Measurements from ENCODE around the gene ZNF322. TPM values are rescaled to one million over a fixed set of nuclear protein-coding genes. Genes with fewer than 3 reads are reported as not detected.

Gene ZNF322
- polyA plus RNA-seq, 4 donors = 4.7 to 25.7 (median 5.7) TPM

DNA sequence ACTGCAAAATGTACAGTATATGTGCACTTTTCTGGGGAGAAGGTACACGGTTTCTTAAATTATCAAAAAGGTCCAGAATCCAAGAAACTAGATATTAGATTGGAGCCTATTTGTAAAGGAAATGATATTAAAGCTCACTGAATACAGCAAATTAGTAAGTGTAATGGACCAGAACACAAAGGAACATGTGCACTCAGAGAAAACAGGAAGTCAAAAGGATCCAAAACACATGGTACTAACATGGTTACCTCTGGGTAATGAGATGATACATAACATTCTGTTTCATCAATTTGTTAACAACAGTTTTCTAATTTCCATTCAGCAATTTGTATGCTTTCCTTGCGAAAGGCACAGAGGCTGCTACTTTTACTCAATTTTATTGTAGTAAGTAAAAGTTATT is 18.7 kb downstream of the ZNF322 start:
- FAIRE-seq = no peak

DNA sequence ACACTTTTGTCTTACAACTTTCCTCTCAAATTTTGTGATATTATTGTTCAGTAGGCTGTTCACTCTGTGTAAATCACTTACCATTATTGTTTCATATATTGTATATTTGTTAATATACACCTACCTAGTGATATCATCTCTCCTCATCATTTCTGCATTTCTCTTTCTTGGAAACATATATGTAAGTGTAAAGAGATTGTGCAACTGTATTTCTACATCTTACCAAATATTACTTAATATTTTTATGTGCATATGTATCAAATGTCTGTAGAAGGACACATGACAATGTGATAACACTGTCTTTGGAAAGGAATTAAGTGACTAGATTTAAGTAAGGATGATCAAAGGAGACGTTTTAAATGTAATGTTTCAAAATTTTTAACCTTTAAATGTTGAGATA is 30.2 kb downstream of the ZNF322 start:
- H3K27me3 ChIP-seq (ENCODE audit: control insufficient read depth in 3 of 3, insufficient read depth in 3 of 3, low read length in 3 of 3) = no peaks in the 10 kb centered on the region
- no peaks in the 10 kb centered on the region for H3K4me1 ChIP-seq (ENCODE audit: control insufficient read depth in 3 of 3, insufficient read depth in 2 of 3, low read depth in 1 of 3, low read length in 2 of 3)
- FAIRE-seq = no peak
- peaks cover 0 to 2% of the 10 kb centered on the region in 2 donors for H3K9me3 ChIP-seq (ENCODE audit: control insufficient read depth in 2 of 2, insufficient read depth in 1 of 2, low read depth in 1 of 2, low read length in 1 of 2)
- H3K4me3 ChIP-seq (ENCODE audit: low read depth in 1 of 3, low read length in 3 of 3) = no peak overlapping the region
- DNase-seq = no peak
- H3K36me3 ChIP-seq (ENCODE audit: control insufficient read depth in 3 of 3, insufficient read depth in 2 of 3, low read depth in 1 of 3, low read length in 3 of 3) = no peaks in the 10 kb centered on the region
- WGBS, 3 donors = 31 to 50% (median 45%) methylated on average over 1 of the region's 1 CpG
- no peak overlapping the region for H3K27ac ChIP-seq (ENCODE audit: low read depth in 1 of 3, low read length in 2 of 3)

More for the DNA sequence above, 18.7 kb downstream of the ZNF322 start:
- no peak for DNase-seq
- no peaks in the 10 kb centered on the region for H3K4me1 ChIP-seq (ENCODE audit: control insufficient read depth in 3 of 3, insufficient read depth in 2 of 3, low read depth in 1 of 3, low read length in 2 of 3)
- 96 to 98% (median 97%) methylated on average over 2 of the region's 2 CpGs for WGBS, 3 donors
- no peak overlapping the region for H3K27ac ChIP-seq (ENCODE audit: low read depth in 1 of 3, low read length in 2 of 3)
- H3K4me3 ChIP-seq (ENCODE audit: low read depth in 1 of 3, low read length in 3 of 3) = no peak overlapping the region
- H3K27me3 ChIP-seq (ENCODE audit: control insufficient read depth in 3 of 3, insufficient read depth in 3 of 3, low read length in 3 of 3) = no peaks in the 10 kb centered on the region
- H3K36me3 ChIP-seq (ENCODE audit: control insufficient read depth in 3 of 3, insufficient read depth in 2 of 3, low read depth in 1 of 3, low read length in 3 of 3) = peaks cover 10 to 30% (median 10%) of the 10 kb centered on the region in 3 donors
- peaks cover 2 to 37% of the 10 kb centered on the region in 2 donors for H3K9me3 ChIP-seq (ENCODE audit: control insufficient read depth in 2 of 2, insufficient read depth in 1 of 2, low read depth in 1 of 2, low read length in 1 of 2)

GRCh38 chr6:26627843-26628242 is 31.7 kb downstream of the ZNF322 start:
- H3K4me1 ChIP-seq (ENCODE audit: control insufficient read depth in 3 of 3, insufficient read depth in 2 of 3, low read depth in 1 of 3, low read length in 2 of 3) = no peaks in the 10 kb centered on the region
- no peaks in the 10 kb centered on the region for H3K27me3 ChIP-seq (ENCODE audit: control insufficient read depth in 3 of 3, insufficient read depth in 3 of 3, low read length in 3 of 3)
- H3K27ac ChIP-seq (ENCODE audit: low read depth in 1 of 3, low read length in 2 of 3) = no peak overlapping the region
- no peak for DNase-seq
- no peak overlapping the region for H3K4me3 ChIP-seq (ENCODE audit: low read depth in 1 of 3, low read length in 3 of 3)
- H3K36me3 ChIP-seq (ENCODE audit: control insufficient read depth in 3 of 3, insufficient read depth in 2 of 3, low read depth in 1 of 3, low read length in 3 of 3) = no peaks in the 10 kb centered on the region
- no peak for FAIRE-seq
- peaks cover 0 to 2% of the 10 kb centered on the region in 2 donors for H3K9me3 ChIP-seq (ENCODE audit: control insufficient read depth in 2 of 2, insufficient read depth in 1 of 2, low read depth in 1 of 2, low read length in 1 of 2)
- 73 to 85% (median 81%) methylated on average over 7 of the region's 7 CpGs for WGBS, 3 donors

DNA sequence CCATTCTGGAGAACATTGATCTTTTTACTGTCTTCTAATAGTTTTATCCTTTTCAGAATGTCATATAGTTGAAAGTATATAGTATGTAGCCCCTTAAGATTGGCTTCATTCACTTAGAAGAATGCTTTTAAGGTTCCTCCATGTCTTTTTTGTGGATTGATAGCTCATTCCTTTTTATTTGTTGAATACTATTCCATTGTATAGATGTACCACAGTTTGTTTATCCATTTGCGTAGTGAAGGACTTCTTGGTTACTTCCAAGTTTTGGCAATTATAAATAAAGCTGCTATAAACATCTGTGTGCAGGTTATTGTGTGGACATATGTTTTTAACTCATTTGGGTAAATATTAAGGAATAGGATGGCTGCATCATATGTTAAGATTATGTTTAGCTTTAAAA is 35.0 kb downstream of the ZNF322 start:
- DNase-seq (no peak), FAIRE-seq (no peak)
- Histone ChIP-seq H3K4me1 (ENCODE audit: control insufficient read depth in 3 of 3, insufficient read depth in 2 of 3, low read depth in 1 of 3, low read length in 2 of 3) (no peaks in the 10 kb centered on the region), H3K36me3 (ENCODE audit: control insufficient read depth in 3 of 3, insufficient read depth in 2 of 3, low read depth in 1 of 3, low read length in 3 of 3) (no peaks in the 10 kb centered on the region), H3K27ac (ENCODE audit: low read depth in 1 of 3, low read length in 2 of 3) (no peak overlapping the region), H3K9me3 (ENCODE audit: control insufficient read depth in 2 of 2, insufficient read depth in 1 of 2, low read depth in 1 of 2, low read length in 1 of 2) (no peaks in the 10 kb centered on the region), H3K4me3 (ENCODE audit: low read depth in 1 of 3, low read length in 3 of 3) (no peak overlapping the region), H3K27me3 (ENCODE audit: control insufficient read depth in 3 of 3, insufficient read depth in 3 of 3, low read length in 3 of 3) (peaks cover 0 to 4% (median 0%) of the 10 kb centered on the region in 3 donors)
- WGBS, 3 donors = 86 to 94% (median 91%) methylated on average over 1 of the region's 1 CpG

DNA sequence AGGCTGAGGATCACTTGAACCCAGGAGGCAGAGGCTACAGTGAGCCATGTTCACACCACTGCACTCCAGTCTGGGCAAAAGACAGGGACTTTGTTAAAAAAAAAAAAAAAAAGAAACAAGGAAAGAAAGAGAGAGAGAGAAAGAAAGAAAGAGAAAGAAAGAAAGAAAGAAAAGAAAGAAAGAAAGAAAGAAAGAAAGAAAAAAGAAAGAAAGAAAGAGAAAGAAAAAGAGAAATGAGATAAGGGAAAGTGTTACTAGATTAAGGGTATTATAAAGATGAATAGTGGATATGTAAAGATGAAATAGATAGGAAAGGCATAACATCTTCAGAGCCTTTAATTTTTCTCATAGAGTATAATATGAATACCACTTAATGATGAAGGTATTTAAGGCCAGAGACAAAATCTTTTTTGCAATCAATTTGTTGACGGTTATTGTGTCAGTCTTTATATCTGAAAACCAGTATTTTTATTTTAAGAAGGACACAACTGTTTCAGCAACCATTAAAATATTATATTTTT is 36.1 kb downstream of the ZNF322 start:
- FAIRE-seq (no peak), DNase-seq (no peak)
- 0 to 76% (median 50%) methylated on average over 1 of the region's 1 CpG for WGBS, 3 donors
- peaks cover 0 to 1% of the 10 kb centered on the region in 2 donors for H3K9me3 ChIP-seq (ENCODE audit: control insufficient read depth in 2 of 2, insufficient read depth in 1 of 2, low read depth in 1 of 2, low read length in 1 of 2)
- no peaks in the 10 kb centered on the region for H3K4me1 ChIP-seq (ENCODE audit: control insufficient read depth in 3 of 3, insufficient read depth in 2 of 3, low read depth in 1 of 3, low read length in 2 of 3)
- H3K27ac ChIP-seq (ENCODE audit: low read depth in 1 of 3, low read length in 2 of 3) = no peak overlapping the region
- no peaks in the 10 kb centered on the region for H3K36me3 ChIP-seq (ENCODE audit: control insufficient read depth in 3 of 3, insufficient read depth in 2 of 3, low read depth in 1 of 3, low read length in 3 of 3)
- no peak overlapping the region for H3K4me3 ChIP-seq (ENCODE audit: low read depth in 1 of 3, low read length in 3 of 3)
- H3K27me3 ChIP-seq (ENCODE audit: control insufficient read depth in 3 of 3, insufficient read depth in 3 of 3, low read length in 3 of 3) = peaks cover 0 to 4% (median 0%) of the 10 kb centered on the region in 3 donors

DNA sequence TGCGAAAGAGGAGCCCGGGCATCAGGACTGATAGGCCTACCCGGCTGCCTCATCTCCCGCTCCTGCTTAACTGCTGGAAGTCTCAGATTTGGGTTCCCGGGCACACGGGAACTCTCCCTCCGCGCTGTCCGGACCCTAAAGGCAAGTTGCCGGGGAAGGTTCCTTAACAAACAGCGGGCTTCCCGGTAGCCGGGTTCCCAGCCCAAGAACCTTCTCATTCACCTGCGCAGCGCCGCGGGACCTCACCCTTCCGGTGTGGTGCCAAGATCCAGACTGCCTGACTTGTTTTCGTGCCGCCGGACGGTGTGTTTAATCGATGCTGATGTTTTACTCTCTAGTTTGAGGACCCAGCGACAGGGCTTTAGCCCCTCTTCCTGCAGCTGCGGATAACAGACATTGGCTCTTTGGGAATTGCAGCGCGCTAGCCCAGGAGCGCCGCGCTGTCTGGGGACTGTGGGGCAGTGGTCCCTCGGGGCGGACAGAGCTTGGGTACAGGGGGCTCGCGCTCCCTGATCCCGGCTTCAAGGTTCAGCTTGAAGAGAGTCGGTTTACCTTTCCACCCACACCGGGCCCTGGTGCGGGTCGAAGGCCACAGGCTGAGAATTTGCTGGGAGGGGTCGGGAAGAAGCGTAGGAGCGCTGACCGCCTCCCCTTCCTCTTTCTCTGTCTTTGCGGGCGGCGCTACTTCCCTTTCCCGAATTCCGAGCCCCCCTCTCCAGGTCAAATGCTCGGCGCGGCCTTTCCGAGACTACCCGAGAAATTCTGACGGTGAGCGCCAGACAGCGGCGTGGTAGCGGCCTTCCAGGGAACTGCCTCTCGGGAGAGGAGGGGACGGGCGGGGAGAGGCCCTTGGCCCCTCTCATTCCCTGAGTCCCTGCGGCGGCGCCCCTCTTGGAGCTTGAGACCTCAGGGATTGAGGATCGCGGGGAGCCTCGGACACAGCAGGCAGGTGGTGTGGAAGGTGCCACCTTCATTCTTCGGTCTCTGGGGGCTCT is 45.6 kb downstream of the ZNF322 start:
- Histone ChIP-seq H3K4me1 (ENCODE audit: control insufficient read depth in 3 of 3, insufficient read depth in 2 of 3, low read depth in 1 of 3, low read length in 2 of 3) (peaks cover 0 to 14% (median 4%) of the 10 kb centered on the region in 3 donors), H3K27ac (ENCODE audit: low read depth in 1 of 3, low read length in 2 of 3) (no peak overlapping the region), H3K27me3 (ENCODE audit: control insufficient read depth in 3 of 3, insufficient read depth in 3 of 3, low read length in 3 of 3) (peaks cover 0 to 48% (median 23%) of the 10 kb centered on the region in 3 donors), H3K9me3 (ENCODE audit: control insufficient read depth in 2 of 2, insufficient read depth in 1 of 2, low read depth in 1 of 2, low read length in 1 of 2) (peaks cover 0 to 7% of the 10 kb centered on the region in 2 donors), H3K36me3 (ENCODE audit: control insufficient read depth in 3 of 3, insufficient read depth in 2 of 3, low read depth in 1 of 3, low read length in 3 of 3) (no peaks in the 10 kb centered on the region), H3K4me3 (ENCODE audit: low read depth in 1 of 3, low read length in 3 of 3) (peak overlapping the region in 2 of 3 donors; percentile 5 to 36)
- FAIRE-seq (no peak), DNase-seq (peak; percentile 24 to 53)
- WGBS, 3 donors = 3 to 7% (median 3%) methylated on average over 68 of the region's 68 CpGs

- WGBS, 3 donors = 35 to 56% (median 48%) methylated on average over 19 of the region's 19 CpGs
- FAIRE-seq (no peak), DNase-seq (no peak)
- Histone ChIP-seq H3K27ac (ENCODE audit: low read depth in 1 of 3, low read length in 2 of 3) (no peak overlapping the region), H3K36me3 (ENCODE audit: control insufficient read depth in 3 of 3, insufficient read depth in 2 of 3, low read depth in 1 of 3, low read length in 3 of 3) (no peaks in the 10 kb centered on the region), H3K4me1 (ENCODE audit: control insufficient read depth in 3 of 3, insufficient read depth in 2 of 3, low read depth in 1 of 3, low read length in 2 of 3) (peaks cover 0 to 14% (median 4%) of the 10 kb centered on the region in 3 donors), H3K27me3 (ENCODE audit: control insufficient read depth in 3 of 3, insufficient read depth in 3 of 3, low read length in 3 of 3) (peaks cover 0 to 48% (median 23%) of the 10 kb centered on the region in 3 donors), H3K9me3 (ENCODE audit: control insufficient read depth in 2 of 2, insufficient read depth in 1 of 2, low read depth in 1 of 2, low read length in 1 of 2) (peaks cover 0 to 4% of the 10 kb centered on the region in 2 donors), H3K4me3 (ENCODE audit: low read depth in 1 of 3, low read length in 3 of 3) (no peak overlapping the region)
Measured at GRCh38 chr6:26613201-26613600, 46.3 kb downstream of the ZNF322 start.

- FAIRE-seq = no peak
- H3K27me3 ChIP-seq (ENCODE audit: control insufficient read depth in 3 of 3, insufficient read depth in 3 of 3, low read length in 3 of 3) = peaks cover 0 to 48% (median 23%) of the 10 kb centered on the region in 3 donors
Measured at GRCh38 chr6:26611599-26611998, 47.9 kb downstream of the ZNF322 start.

More at GRCh38 chr6:26611599-26611998, 47.9 kb downstream of the ZNF322 start:
- no peaks in the 10 kb centered on the region for H3K36me3 ChIP-seq (ENCODE audit: control insufficient read depth in 3 of 3, insufficient read depth in 2 of 3, low read depth in 1 of 3, low read length in 3 of 3)
- no peak overlapping the region for H3K27ac ChIP-seq (ENCODE audit: low read depth in 1 of 3, low read length in 2 of 3)
- no peak for DNase-seq
- H3K9me3 ChIP-seq (ENCODE audit: control insufficient read depth in 2 of 2, insufficient read depth in 1 of 2, low read depth in 1 of 2, low read length in 1 of 2) = peaks cover 0 to 2% of the 10 kb centered on the region in 2 donors
- no peak overlapping the region for H3K4me3 ChIP-seq (ENCODE audit: low read depth in 1 of 3, low read length in 3 of 3)
- 16 to 46% (median 32%) methylated on average over 1 of the region's 1 CpG for WGBS, 3 donors
- H3K4me1 ChIP-seq (ENCODE audit: control insufficient read depth in 3 of 3, insufficient read depth in 2 of 3, low read depth in 1 of 3, low read length in 2 of 3) = peaks cover 0 to 14% (median 4%) of the 10 kb centered on the region in 3 donors

Measured in small intestine (tissue), 7 donors.